ENCODE measurements around the gene NLGN3.

GRCh38 chrX:71178908-71179307, 34.3 kb downstream of the NLGN3 start:
- TF ChIP-seq EP300 (IDR thresholded peaks at IDR 0.05): no peak
- peak; percentile 68 for TF ChIP-seq CTCF (IDR thresholded peaks at IDR 0.05)
- peak; percentile 80 for TF ChIP-seq SMC3 (IDR thresholded peaks at IDR 0.05)
- no peak for TF ChIP-seq POLR2A (IDR thresholded peaks at IDR 0.05; ENCODE audit: low read length)
- no peak for TF ChIP-seq RFX5 (IDR thresholded peaks at IDR 0.05)
- TF ChIP-seq NFE2L2 (conservative IDR thresholded peaks at IDR 0.05; ENCODE audit: low read length): no peak
- TF ChIP-seq CHD2 (IDR thresholded peaks at IDR 0.05; ENCODE audit: low read length, partially characterized antibody): no peak
- TF ChIP-seq FOSL2 (IDR thresholded peaks at IDR 0.05): no peak
- TF ChIP-seq FOSL2 (CRISPR knock-in tag; IDR thresholded peaks at IDR 0.05): no peak
- TF ChIP-seq RCOR1 (IDR thresholded peaks at IDR 0.05; ENCODE audit: low read depth, low read length): no peak
- TF ChIP-seq JUN (IDR thresholded peaks at IDR 0.05): no peak
- no peak for TF ChIP-seq POLR2AphosphoS2 (conservative IDR thresholded peaks at IDR 0.05; ENCODE audit: low read length)
- no peak for TF ChIP-seq ZC3H11A (IDR thresholded peaks at IDR 0.05)
- no peak for TF ChIP-seq CEBPB (IDR thresholded peaks at IDR 0.05)
- TF ChIP-seq BCL3 (IDR thresholded peaks at IDR 0.05): no peak
